IMR-90 (cell line): ENCODE results near the gene MAPK8IP1. TPM values are rescaled to one million over a fixed set of nuclear protein-coding genes. Genes with fewer than 3 reads are reported as not detected.

Experiments used
- ATAC-seq: fragments of 200-7000 bp; cut with Tn5 transposase; 2 replicates; pipeline ENCODE4 v1.9.1; 2020; ENCODE audit warnings: low read depth, mild to moderate bottlenecking, moderate library complexity
- BruUV-seq: library from RNA; stranded (reverse); fragments of 400-500 nt; replicated peaks from 2 replicates; lab custom pipeline; 2021; lab: Mats Ljungman, UMichigan
- CTCF ChIA-PET: fragments of 300-600 bp; formaldehyde crosslinking; extraction: SDS; loops from one replicate; lab custom pipeline; 2021; ENCODE audit warnings: antibody characterized with exemption; lab: Yijun Ruan, JAX
- POLR2A ChIA-PET: fragments of 300-600 bp; sonication (Branson Sonifier 250); formaldehyde crosslinking; loops from one replicate; lab custom pipeline; 2022; ENCODE audit warnings: antibody characterized with exemption; ENCODE audit not compliant: unreplicated experiment; lab: Charles Lee
- DNase-seq: peaks from one replicate; pipeline ENCODE4 v3.0.0; 2013
- H2AFZ ChIP-seq: replicated peaks from 2 replicates; pipeline ENCODE3; 2013; ENCODE audit warnings: low read length, mild to moderate bottlenecking; ENCODE audit not compliant: poor library complexity
- H2AK5ac ChIP-seq: 2 replicates; pipeline ENCODE4 v1.6.1; 2013; ENCODE audit warnings: low read depth, low read length, inconsistent platforms
- H2AK9ac ChIP-seq: replicated peaks from 2 replicates; pipeline ENCODE3; 2013; ENCODE audit warnings: mild to moderate bottlenecking, low read depth, low read length, moderate library complexity; ENCODE audit not compliant: poor library complexity
- H2BK120ac ChIP-seq: 2 replicates; pipeline ENCODE4 v1.6.1; 2013; ENCODE audit warnings: low read depth, low read length, inconsistent platforms
- H2BK15ac ChIP-seq: 3 replicates; pipeline ENCODE4 v1.6.1; 2013; ENCODE audit warnings: low read depth, low read length, inconsistent platforms
- H2BK20ac ChIP-seq: 2 replicates; pipeline ENCODE4 v1.6.1; 2013; ENCODE audit warnings: low read depth, mild to moderate bottlenecking, inconsistent platforms, low read length, moderate library complexity
- H2BK5ac ChIP-seq: 2 replicates; pipeline ENCODE4 v1.6.1; 2013; ENCODE audit warnings: mild to moderate bottlenecking, low read depth, low read length, inconsistent platforms; ENCODE audit not compliant: poor library complexity, severe bottlenecking
- H3K14ac ChIP-seq: replicated peaks from 2 replicates; pipeline ENCODE4 v1.6.1; 2013; ENCODE audit warnings: low read depth, low read length, inconsistent platforms
- H3K18ac ChIP-seq: 2 replicates; pipeline ENCODE4 v1.6.1; 2013; ENCODE audit warnings: low read depth, low read length, control low read depth
- H3K23ac ChIP-seq: 2 replicates; pipeline ENCODE4 v1.6.1; 2013; ENCODE audit warnings: low read depth, low read length, inconsistent platforms
- H3K27ac ChIP-seq: 2 replicates; pipeline ENCODE4 v1.5.1; 2013; ENCODE audit warnings: mild to moderate bottlenecking, control low read depth, low read length; ENCODE audit not compliant: insufficient read depth
- H3K27me3 ChIP-seq: 2 replicates; pipeline ENCODE4 v1.6.1; 2013; ENCODE audit warnings: low read length; ENCODE audit not compliant: control insufficient read depth, insufficient read depth
- H3K36me3 ChIP-seq: 2 replicates; pipeline ENCODE4 v1.6.1; 2013; ENCODE audit warnings: low read length, mixed read lengths; ENCODE audit not compliant: control insufficient read depth, insufficient read depth
- H3K4ac ChIP-seq: 2 replicates; pipeline ENCODE4 v1.6.1; 2013; ENCODE audit warnings: low read depth, low read length, inconsistent platforms
- H3K4me1 ChIP-seq: 2 replicates; pipeline ENCODE4 v1.6.1; 2013; ENCODE audit warnings: low read length, mixed read lengths; ENCODE audit not compliant: control insufficient read depth, insufficient read depth
- H3K4me2 ChIP-seq: 2 replicates; pipeline ENCODE4 v1.6.1; 2013; ENCODE audit warnings: low read depth, mild to moderate bottlenecking, control low read depth, low read length, moderate library complexity
- H3K4me3 ChIP-seq: 2 replicates; pipeline ENCODE4 v1.5.1; 2013; ENCODE audit warnings: low read depth, mild to moderate bottlenecking, control low read depth, low read length, moderate library complexity; ENCODE audit not compliant: insufficient read depth
- H3K56ac ChIP-seq: 2 replicates; pipeline ENCODE4 v1.6.1; 2013; ENCODE audit warnings: low read length, inconsistent platforms; ENCODE audit not compliant: insufficient read depth; ENCODE audit errors: extremely low read depth
- H3K79me1 ChIP-seq, 2 experiments: 2 replicates each; pipeline ENCODE4 v1.6.1; 2013; ENCODE audit warnings: low read length in 2 of 2, inconsistent platforms in 1 of 2, low read depth in 1 of 2
- H3K9ac ChIP-seq: 2 replicates; pipeline ENCODE4 v1.6.1; 2013; ENCODE audit warnings: low read depth, low read length, control low read depth
- H3K9me1 ChIP-seq: 2 replicates; pipeline ENCODE4 v1.6.1; 2013; ENCODE audit warnings: low read length, inconsistent platforms; ENCODE audit not compliant: insufficient read depth
- H3K9me3 ChIP-seq: 2 replicates; pipeline ENCODE4 v1.6.1; 2013; ENCODE audit warnings: low read length; ENCODE audit not compliant: control insufficient read depth, insufficient read depth
- H4K20me1 ChIP-seq: 2 replicates; pipeline ENCODE4 v1.6.1; 2013; ENCODE audit warnings: low read length, inconsistent platforms; ENCODE audit not compliant: insufficient read depth
- H4K5ac ChIP-seq: 2 replicates; pipeline ENCODE4 v1.6.1; 2013; ENCODE audit warnings: mild to moderate bottlenecking, low read depth, low read length, control low read depth
- H4K8ac ChIP-seq, 2 experiments: 2 replicates each; pipeline ENCODE4 v1.6.1; 2013; ENCODE audit warnings: low read depth in 2 of 2, low read length in 2 of 2, control low read depth in 1 of 2, inconsistent platforms in 1 of 2
- H4K91ac ChIP-seq: 2 replicates; pipeline ENCODE4 v1.6.1; 2013; ENCODE audit warnings: low read depth, low read length, inconsistent platforms; ENCODE audit not compliant: insufficient read depth
- CHD1 ChIP-seq: IDR thresholded peaks from 2 replicates; pipeline ENCODE4 v1.6.1; 2012; ENCODE audit warnings: low read depth, low read length, improper control_type of control experiment
- CTCF ChIP-seq: conservative IDR thresholded peaks from 2 replicates; pipeline ENCODE4 v1.5.1; 2012; ENCODE audit warnings: mild to moderate bottlenecking, low read depth, low read length, improper control_type of control experiment
- ELK1 ChIP-seq: fragments of 150-350 bp; IDR thresholded peaks from 2 replicates; pipeline ENCODE4 v1.6.1; 2016; ENCODE audit warnings: low read depth, mild to moderate bottlenecking, low read length, moderate library complexity, borderline replicate concordance
- FOS ChIP-seq: fragments of 150-350 bp; IDR thresholded peaks from 2 replicates; pipeline ENCODE4 v1.6.1; 2016; ENCODE audit warnings: low read depth, low read length
- RAD21 ChIP-seq: IDR thresholded peaks from 2 replicates; pipeline ENCODE4 v1.6.1; 2012; ENCODE audit warnings: low read length, improper control_type of control experiment
- RFX5 ChIP-seq: IDR thresholded peaks from 2 replicates; pipeline ENCODE4 v1.8.0; 2012; ENCODE audit warnings: low read depth, mild to moderate bottlenecking, low read length, moderate library complexity
- WGBS, 2 experiments: methylation state at CpG; one replicate each; pipeline versions ENCODE4 v1.1.5 to v1.1.7; 2013; ENCODE audit warnings: missing lambda C conversion rate in 2 of 2; ENCODE audit not compliant: insufficient read length in 1 of 2; ENCODE audit errors: extremely low coverage in 2 of 2; 5-methylcytosine and 5-hydroxymethylcytosine counted together
- dilution Hi-C: fragments of 300-500 bp; cut with HindIII; formaldehyde crosslinking; loops from one replicate; pipeline ENCODE4 v1.14.3; 2018; ENCODE audit warnings: low sequenced_read_pairs; ENCODE audit not compliant: unreplicated experiment
- in situ Hi-C: fragments of 300-500 bp; cut with MboI; formaldehyde crosslinking; loops from 3 replicates; pipeline ENCODE4 v1.14.3; 2019; ENCODE audit warnings: low sequenced_read_pairs, inconsistent platforms, mixed read lengths
- intact Hi-C: fragments of 100-400 bp; cut with micrococcal nuclease; formaldehyde crosslinking; loops from 2 replicates; pipeline ENCODE4 v1.10.0; 2022
- polyA plus RNA-seq, 3 experiments: library from polyadenylated mRNA; depleted of rRNA; stranded (reverse); fragments of >200 nt; gene quantifications; 2 replicates each; pipeline ENCODE4 v1.2.3, GENCODE V29; 2012; ENCODE audit warnings: low replicate concordance in 1 of 3
- total RNA-seq: library from RNA; depleted of rRNA; stranded (reverse); fragments of >200 nt; gene quantifications from 2 replicates; pipeline ENCODE4 v1.2.3, GENCODE V29; 2012

MAPK8IP1 gene
- total and polyA plus RNA-seq, 2 of the 4 experiments (the other 2 are of a cell fraction) = 6.5 to 9.6 TPM

DNA sequence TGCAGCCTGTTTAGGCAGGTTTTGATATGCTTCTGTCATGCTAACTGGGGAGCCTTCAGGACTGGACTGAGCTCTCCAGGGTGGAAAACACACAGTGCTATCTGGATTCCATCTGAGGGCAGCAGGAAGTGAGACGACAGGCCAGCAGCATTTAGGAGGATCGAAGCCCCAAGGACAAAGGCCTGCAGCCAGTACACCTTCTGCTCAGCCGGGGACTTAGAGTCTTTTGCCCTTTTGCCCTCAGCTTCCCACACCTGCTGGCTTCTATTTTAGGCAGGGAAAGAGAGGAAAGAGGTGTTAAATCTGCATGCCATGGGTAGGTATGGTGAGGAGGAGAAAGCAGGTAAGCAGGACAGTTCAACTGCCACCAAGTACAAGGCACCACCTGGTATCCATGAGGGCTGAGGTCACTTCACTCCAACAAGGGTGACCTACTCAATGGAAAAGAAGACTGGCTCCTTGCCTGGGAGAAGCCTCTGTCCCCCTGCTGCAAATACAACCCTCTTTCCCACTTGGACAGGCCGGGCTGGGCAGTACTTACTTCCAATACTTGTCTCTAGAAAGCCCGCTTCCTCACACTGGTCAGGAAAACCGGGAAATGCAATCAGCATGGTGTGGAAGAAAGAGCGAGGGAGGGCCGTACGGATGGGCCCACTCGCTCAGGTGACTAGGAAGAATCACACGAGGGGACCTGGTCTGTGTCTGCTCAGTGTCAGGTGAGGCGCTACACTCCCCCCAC, 49.3 kb downstream of the MAPK8IP1 start:
- H3K23ac ChIP-seq = no peak overlapping the region
- no peaks in the 10 kb centered on the region for H3K27me3 ChIP-seq
- POLR2A ChIA-PET = no interaction called here
- H2AFZ ChIP-seq = no peak overlapping the region
- ATAC-seq (no peak), DNase-seq (no peak)
- no TSS peak for BruUV-seq
- TF ChIP-seq CHD1 (no peak), FOS (no peak), ELK1 (no peak), RFX5 (no peak), CTCF (no peak), RAD21 (no peak)
- H2BK20ac ChIP-seq = no peak overlapping the region
- H4K8ac ChIP-seq = no peak overlapping the region
- no peak overlapping the region for H3K14ac ChIP-seq
- H2BK15ac ChIP-seq = no peak overlapping the region
- H3K9ac ChIP-seq = no peak overlapping the region
- H3K27ac ChIP-seq = no peak overlapping the region
- H3K9me3 ChIP-seq = no peaks in the 10 kb centered on the region
- no peak overlapping the region for H3K4ac ChIP-seq
- no peak overlapping the region for H2BK5ac ChIP-seq
- peaks cover 52% of the 10 kb centered on the region for H3K36me3 ChIP-seq
- H3K79me1 ChIP-seq = no peaks in the 10 kb centered on the region
- intact Hi-C loops = no loop called here
- no peak overlapping the region for H3K56ac ChIP-seq
- no peak overlapping the region for H2AK9ac ChIP-seq
- H3K4me3 ChIP-seq = no peak overlapping the region
- no peak overlapping the region for H2AK5ac ChIP-seq
- no peaks in the 10 kb centered on the region; the same call in 1 of the 2 replicates for H3K4me1 ChIP-seq
- WGBS, 2 experiments = 100% methylated on average over 1 of the region's 12 CpGs; no CpG with 5 or more reads in 1 of the 2 experiments
- H3K4me2 ChIP-seq = no peak overlapping the region
- H3K9me1 ChIP-seq = no peaks in the 10 kb centered on the region
- H3K18ac ChIP-seq = no peak overlapping the region
- CTCF ChIA-PET = no interaction called here
- peaks cover 7% of the 10 kb centered on the region; the same call in 1 of the 2 replicates for H4K20me1 ChIP-seq
- H2BK120ac ChIP-seq = no peak overlapping the region
- H4K91ac ChIP-seq = no peak overlapping the region
- in situ Hi-C loops = no loop called here
- dilution Hi-C loops = no loop called here
- H4K5ac ChIP-seq = no peak overlapping the region
